SJSA1 (cell line): ENCODE results near the gene SUSD1. TPM values are rescaled to one million over a fixed set of nuclear protein-coding genes. Genes with fewer than 3 reads are reported as not detected.

Experiments used
- DNase-seq, 2 experiments: peaks; one replicate each; pipeline ENCODE4 v3.0.0-alpha.2; 2015 to 2020; ENCODE audit warnings: low spot score in 2 of 2, low read depth in 1 of 2
- H3K27ac ChIP-seq: fragments of 250-450 bp; sonication (Bioruptor Pico); 2 replicates; pipeline ENCODE4 v1.5.1; 2020; ENCODE audit warnings: mild to moderate bottlenecking, moderate library complexity
- H3K27me3 ChIP-seq: fragments of 250-450 bp; sonication (Bioruptor Pico); replicated peaks from 2 replicates; pipeline ENCODE4 v1.5.1; 2020; ENCODE audit warnings: mild to moderate bottlenecking, moderate library complexity
- H3K36me3 ChIP-seq: fragments of 250-450 bp; sonication (Bioruptor Pico); 2 replicates; pipeline ENCODE4 v1.5.1; 2020; ENCODE audit warnings: mild to moderate bottlenecking
- H3K4me1 ChIP-seq: fragments of 250-450 bp; sonication (Bioruptor Pico); replicated peaks from 2 replicates; pipeline ENCODE4 v1.6.1; 2021; ENCODE audit warnings: mild to moderate bottlenecking
- H3K4me3 ChIP-seq: fragments of 250-450 bp; sonication (Bioruptor Pico); 2 replicates; pipeline ENCODE4 v1.5.1; 2020; ENCODE audit warnings: mild to moderate bottlenecking
- H3K9me3 ChIP-seq: fragments of 250-450 bp; sonication (Bioruptor Pico); replicated peaks from 2 replicates; pipeline ENCODE4 v1.5.1; 2020; ENCODE audit warnings: mild to moderate bottlenecking
- total RNA-seq: library from RNA; depleted of rRNA; stranded (reverse); fragments of >200 nt; shearing (Covaris generic); gene quantifications from 2 replicates; pipeline ENCODE4 v1.2.3, GENCODE V29; 2014

The SUSD1 gene
- total RNA-seq, 1 experiment from 2014 or later, result 32.8 TPM

- peaks cover 25% of the 10 kb centered on the region for H3K36me3 ChIP-seq
- H3K9me3 ChIP-seq, result no peaks in the 10 kb centered on the region
- H3K27ac ChIP-seq, result no peak overlapping the region
- no peak overlapping the region for H3K4me3 ChIP-seq
- no peak for DNase-seq
- H3K4me1 ChIP-seq, result peaks cover 39% of the 10 kb centered on the region
- no peaks in the 10 kb centered on the region for H3K27me3 ChIP-seq
Measured at GRCh38 chr9:112054916-112055315, 120.2 kb downstream of the SUSD1 start.

GRCh38 chr9:112051812-112052211, 123.3 kb downstream of the SUSD1 start:
- Histone ChIP-seq H3K27me3 (no peaks in the 10 kb centered on the region), H3K27ac (no peak overlapping the region; the same call in 1 of the 2 replicates), H3K9me3 (peaks cover 5% of the 10 kb centered on the region), H3K4me1 (peaks cover 45% of the 10 kb centered on the region), H3K36me3 (peaks cover 27% of the 10 kb centered on the region), H3K4me3 (no peak overlapping the region)
- no peak for DNase-seq

- Histone ChIP-seq H3K4me1 (peaks cover 55% of the 10 kb centered on the region), H3K27me3 (no peaks in the 10 kb centered on the region), H3K27ac (peak overlapping the region; percentile 77), H3K36me3 (peaks cover 27% of the 10 kb centered on the region), H3K4me3 (no peak overlapping the region), H3K9me3 (peaks cover 5% of the 10 kb centered on the region)
- peak; percentile 73 to 88 for DNase-seq
Measured at GRCh38 chr9:112050544-112051475, 124.3 kb downstream of the SUSD1 start.

GRCh38 chr9:112049811-112050516, 125.1 kb downstream of the SUSD1 start:
- no peak overlapping the region for H3K4me3 ChIP-seq
- H3K4me1 ChIP-seq, result peaks cover 64% of the 10 kb centered on the region
- DNase-seq, result no peak

GRCh38 chr9:112048924-112049691, 126.0 kb downstream of the SUSD1 start:
- Histone ChIP-seq H3K4me1 (peaks cover 69% of the 10 kb centered on the region), H3K27me3 (no peaks in the 10 kb centered on the region), H3K4me3 (no peak overlapping the region), H3K36me3 (peaks cover 23% of the 10 kb centered on the region), H3K9me3 (peaks cover 5% of the 10 kb centered on the region), H3K27ac (peak overlapping the region; percentile 77)
- DNase-seq, result no peak

More at GRCh38 chr9:112049811-112050516, 125.1 kb downstream of the SUSD1 start:
- Histone ChIP-seq H3K9me3 (peaks cover 5% of the 10 kb centered on the region), H3K27me3 (no peaks in the 10 kb centered on the region), H3K27ac (peak overlapping the region; percentile 77), H3K36me3 (peaks cover 23% of the 10 kb centered on the region)

- Histone ChIP-seq H3K9me3 (peaks cover 5% of the 10 kb centered on the region), H3K27me3 (no peaks in the 10 kb centered on the region), H3K36me3 (peaks cover 20% of the 10 kb centered on the region), H3K27ac (peak overlapping the region; percentile 82), H3K4me1 (peaks cover 84% of the 10 kb centered on the region), H3K4me3 (no peak overlapping the region)
- no peak for DNase-seq
Measured at GRCh38 chr9:112047538-112048066, 127.5 kb downstream of the SUSD1 start.

- no peaks in the 10 kb centered on the region for H3K27me3 ChIP-seq
- peak in 1 of 2 experiments; percentile 72 for DNase-seq
- H3K9me3 ChIP-seq, result peaks cover 5% of the 10 kb centered on the region
- peaks cover 85% of the 10 kb centered on the region for H3K4me1 ChIP-seq
- no peak overlapping the region for H3K4me3 ChIP-seq
- H3K27ac ChIP-seq, result peak overlapping the region; percentile 82
- peaks cover 17% of the 10 kb centered on the region for H3K36me3 ChIP-seq
Measured at GRCh38 chr9:112046181-112046580, 128.9 kb downstream of the SUSD1 start.

- Histone ChIP-seq H3K27me3 (no peaks in the 10 kb centered on the region), H3K4me1 (peaks cover 85% of the 10 kb centered on the region), H3K4me3 (no peak overlapping the region), H3K36me3 (peaks cover 25% of the 10 kb centered on the region), H3K27ac (no peak overlapping the region; the same call in 1 of the 2 replicates), H3K9me3 (peaks cover 5% of the 10 kb centered on the region)
- no peak for DNase-seq
Measured at GRCh38 chr9:112044881-112045280, 130.2 kb downstream of the SUSD1 start.

GRCh38 chr9:112044186-112044585, 130.9 kb downstream of the SUSD1 start:
- Histone ChIP-seq H3K27ac (peak overlapping the region; percentile 95), H3K4me3 (no peak overlapping the region), H3K36me3 (peaks cover 25% of the 10 kb centered on the region), H3K4me1 (peaks cover 85% of the 10 kb centered on the region), H3K27me3 (no peaks in the 10 kb centered on the region), H3K9me3 (peaks cover 5% of the 10 kb centered on the region)
- no peak for DNase-seq

GRCh38 chr9:112043423-112043822, 131.7 kb downstream of the SUSD1 start:
- Histone ChIP-seq H3K27me3 (no peaks in the 10 kb centered on the region), H3K36me3 (peaks cover 24% of the 10 kb centered on the region), H3K4me1 (peaks cover 88% of the 10 kb centered on the region), H3K9me3 (peaks cover 5% of the 10 kb centered on the region), H3K4me3 (no peak overlapping the region), H3K27ac (peak overlapping the region; percentile 95)
- no peak for DNase-seq

GRCh38 chr9:112042769-112043168, 132.3 kb downstream of the SUSD1 start:
- no peak for DNase-seq
- Histone ChIP-seq H3K9me3 (peaks cover 3% of the 10 kb centered on the region), H3K4me1 (peaks cover 93% of the 10 kb centered on the region), H3K27ac (peak overlapping the region; percentile 95), H3K4me3 (no peak overlapping the region), H3K36me3 (peaks cover 18% of the 10 kb centered on the region), H3K27me3 (no peaks in the 10 kb centered on the region)

- H3K9me3 ChIP-seq, result no peaks in the 10 kb centered on the region
- no peak for DNase-seq
- H3K27me3 ChIP-seq, result no peaks in the 10 kb centered on the region
- H3K4me3 ChIP-seq, result no peak overlapping the region
- H3K4me1 ChIP-seq, result peaks cover 92% of the 10 kb centered on the region
- peak overlapping the region; percentile 95 for H3K27ac ChIP-seq
- peaks cover 13% of the 10 kb centered on the region for H3K36me3 ChIP-seq
Measured at GRCh38 chr9:112042244-112042638, 132.9 kb downstream of the SUSD1 start.

GRCh38 chr9:112041536-112042243, 133.4 kb downstream of the SUSD1 start:
- Histone ChIP-seq H3K4me1 (peaks cover 91% of the 10 kb centered on the region), H3K36me3 (peaks cover 8% of the 10 kb centered on the region), H3K27me3 (no peaks in the 10 kb centered on the region), H3K9me3 (no peaks in the 10 kb centered on the region), H3K4me3 (no peak overlapping the region), H3K27ac (peak overlapping the region; percentile 95)
- peak; percentile 99 for DNase-seq
